K562 (cell line): ENCODE results near the gene CRY2. TPM values are rescaled to one million over a fixed set of nuclear protein-coding genes. Genes with fewer than 3 reads are reported as not detected.

Experiments used
- ATAC-seq: fragments of 200-7000 bp; cut with Tn5 transposase; 3 replicates; pipeline ENCODE4 v1.9.1; 2020; ENCODE audit warnings: moderate library complexity
- BruUV-seq: library from RNA; stranded (reverse); fragments of 400-500 nt; replicated peaks from 2 replicates; lab custom pipeline; 2021; lab: Mats Ljungman, UMichigan
- CTCF ChIA-PET: fragments of 300-600 bp; formaldehyde crosslinking; extraction: SDS; loops from one replicate; lab custom pipeline; 2021; ENCODE audit warnings: low intra/inter-chr PET ratio; lab: Yijun Ruan, JAX
- POLR2A ChIA-PET: fragments of 300-600, 350-650 bp; sonication (Branson Sonifier 250); formaldehyde crosslinking; extraction: SDS; loops from one replicate; lab custom pipeline; 2021; ENCODE audit warnings: antibody characterized with exemption, inconsistent platforms; lab: Yijun Ruan, JAX
- DNase-seq, 4 experiments: peaks; one replicate each; pipeline versions ENCODE4 v3.0.0 to v3.0.0-alpha.2; 2011 to 2018; ENCODE audit warnings: low spot score in 3 of 4, mixed read lengths in 3 of 4; ENCODE audit errors: extremely low read depth in 1 of 4
- FAIRE-seq: peaks from 2 replicates; lab custom pipeline; 2011; peaks lifted over from hg19 to GRCh38; lab: Jason Lieb, UNC
- H2AFZ ChIP-seq: 2 replicates; pipeline ENCODE4 v1.6.0; 2011; ENCODE audit warnings: low read depth, low read length, control low read depth, inconsistent platforms
- H3K27ac ChIP-seq: fragments of 200-600 bp; 3 replicates; pipeline ENCODE4 v1.8.0; 2011; ENCODE audit warnings: low read depth, mild to moderate bottlenecking, control low read depth, inconsistent platforms, low read length, moderate library complexity, mixed read lengths; ENCODE audit errors: extremely low read depth
- H3K27me3 ChIP-seq, 2 experiments: fragments of 300-600 bp in 1 of 2; 2 replicates in 1 of 2; 3 replicates in 1 of 2; pipeline versions ENCODE4 v1.6.0 to v1.8.0; 2011; ENCODE audit warnings: inconsistent platforms in 2 of 2, low read length in 2 of 2, mild to moderate bottlenecking in 1 of 2, mixed read lengths in 1 of 2, moderate library complexity in 1 of 2; ENCODE audit not compliant: control insufficient read depth in 2 of 2, insufficient read depth in 2 of 2
- H3K36me3 ChIP-seq: fragments of 300-600 bp; 3 replicates; pipeline ENCODE4 v1.8.0; 2011; ENCODE audit warnings: mild to moderate bottlenecking, low read length, inconsistent platforms; ENCODE audit not compliant: control insufficient read depth, insufficient read depth
- H3K4me1 ChIP-seq, 2 experiments: fragments of 200-600 bp in 1 of 2; replicated peaks in 1 of 2; 2 replicates in 1 of 2; 3 replicates in 1 of 2; pipeline versions ENCODE4 v1.5.1 to v1.8.0; 2011; ENCODE audit warnings: inconsistent platforms in 2 of 2, low read length in 2 of 2, mild to moderate bottlenecking in 1 of 2, mixed read lengths in 1 of 2, moderate library complexity in 1 of 2; ENCODE audit not compliant: control insufficient read depth in 2 of 2, insufficient read depth in 2 of 2
- H3K4me2 ChIP-seq: 2 replicates; pipeline ENCODE4 v1.6.1; 2011; ENCODE audit warnings: low read length, control low read depth, inconsistent platforms, mixed read lengths; ENCODE audit not compliant: insufficient read depth
- H3K4me3 ChIP-seq: fragments of 200-600 bp; sonication (generic), shearing (Covaris generic); 2 replicates; pipeline ENCODE4 v1.5.1; 2016; ENCODE audit warnings: control low read depth, inconsistent platforms
- H3K79me2 ChIP-seq: fragments of 200-600 bp; 3 replicates; pipeline ENCODE4 v1.8.0; 2011; ENCODE audit warnings: low read length, inconsistent platforms; ENCODE audit not compliant: control insufficient read depth, insufficient read depth
- H3K9ac ChIP-seq, 2 experiments: 2 replicates each; pipeline versions ENCODE4 v1.6.0 to v1.6.1; 2011; ENCODE audit warnings: low read depth in 2 of 2, low read length in 2 of 2, control low read depth in 1 of 2, inconsistent platforms in 1 of 2, mild to moderate bottlenecking in 1 of 2, mixed read lengths in 1 of 2; ENCODE audit not compliant: insufficient read depth in 1 of 2
- H3K9me1 ChIP-seq: one replicate; pipeline ENCODE4 v1.6.0; 2011; ENCODE audit warnings: inconsistent platforms, mild to moderate bottlenecking, low read length, moderate library complexity; ENCODE audit not compliant: control insufficient read depth, insufficient read depth
- H3K9me3 ChIP-seq: replicated peaks from 2 replicates; pipeline ENCODE4 v1.5.1; 2011; ENCODE audit warnings: low read depth, low read length, inconsistent platforms; ENCODE audit not compliant: control insufficient read depth, insufficient read depth
- H4K20me1 ChIP-seq: replicated peaks from 2 replicates; pipeline ENCODE4 v1.6.1; 2011; ENCODE audit warnings: low read length, inconsistent platforms, mixed read lengths; ENCODE audit not compliant: control insufficient read depth, insufficient read depth
- BACH1 ChIP-seq: fragments of 200-800 bp; sonication (Bioruptor generic); IDR thresholded peaks from 2 replicates; pipeline ENCODE4 v1.6.1; 2016; ENCODE audit warnings: missing genetic modification characterization, missing compliant biosample characterization
- JUNB ChIP-seq: fragments of 450-650 bp; formaldehyde crosslinking; conservative IDR thresholded peaks from 2 replicates; pipeline ENCODE4 v1.4.0; 2020; ENCODE audit warnings: mild to moderate bottlenecking
- KDM5B ChIP-seq: fragments of 200-600 bp; sonication (generic); IDR thresholded peaks from 2 replicates; pipeline ENCODE4 v1.6.1; 2012; ENCODE audit warnings: low read depth, mild to moderate bottlenecking, moderate library complexity, low read length, control low read depth, inconsistent platforms; ENCODE audit not compliant: insufficient replicate concordance
- NFRKB ChIP-seq: fragments of 450-650 bp; IDR thresholded peaks from 2 replicates; pipeline ENCODE4 v1.6.1; 2016; ENCODE audit warnings: low read depth
- POLR2B ChIP-seq: fragments of 450-650 bp; IDR thresholded peaks from 2 replicates; pipeline ENCODE4 v1.6.1; 2018; ENCODE audit warnings: low read depth; ENCODE audit not compliant: partially characterized antibody
- POLR3G ChIP-seq: IDR thresholded peaks from 2 replicates; pipeline ENCODE4 v1.6.1; 2011; ENCODE audit not compliant: insufficient read length, insufficient replicate concordance; ENCODE audit errors: extremely low read depth
- POU5F1 ChIP-seq: fragments of 150-350 bp; IDR thresholded peaks from 2 replicates; pipeline ENCODE4 v1.6.1; 2014; ENCODE audit warnings: borderline replicate concordance, low read length, low read depth, mild to moderate bottlenecking; ENCODE audit not compliant: partially characterized antibody
- PYGO2 ChIP-seq: fragments of 450-650 bp; IDR thresholded peaks from 2 replicates; pipeline ENCODE4 v1.6.1; 2016; ENCODE audit warnings: mild to moderate bottlenecking, missing genetic modification characterization, moderate library complexity, missing compliant biosample characterization
- SMAD1 ChIP-seq: fragments of 150-350 bp; IDR thresholded peaks from 2 replicates; pipeline ENCODE4 v1.6.1; 2014; ENCODE audit warnings: low read length, low read depth; ENCODE audit not compliant: partially characterized antibody
- STAT5B ChIP-seq: fragments of 250-450 bp; sonication (Bioruptor Pico); IDR thresholded peaks from 2 replicates; pipeline ENCODE4 v1.8.0; 2021; ENCODE audit warnings: mild to moderate bottlenecking, inconsistent platforms
- ZNF384 ChIP-seq: IDR thresholded peaks from 2 replicates; pipeline ENCODE4 v1.6.1; 2012; ENCODE audit warnings: low read depth, low read length, improper control_type of control experiment
- WGBS: fragments of 100-300 bp; shearing (Covaris generic); methylation state at CpG from one replicate; pipeline ENCODE4 v1.1.6; 2016; ENCODE audit warnings: low coverage, mixed read lengths; ENCODE audit not compliant: insufficient coverage; ENCODE audit errors: missing lambda C conversion rate; 5-methylcytosine and 5-hydroxymethylcytosine counted together
- in situ Hi-C: fragments of 300-500 bp; cut with MboI; formaldehyde crosslinking; loops from 4 replicates; pipeline ENCODE4 v1.15.0; 2018; ENCODE audit warnings: inconsistent platforms, mixed read lengths
- intact Hi-C: fragments of 100-400 bp; cut with micrococcal nuclease; formaldehyde crosslinking; loops from 2 replicates; pipeline ENCODE4 v1.14.2; 2022
- polyA plus RNA-seq, 8 experiments: library from polyadenylated mRNA; depleted of rRNA in 4 of 8; stranded (reverse) in 5 of 8; unstranded in 3 of 8; fragments of >200 nt; fragmentation: Nextera tagmentation in 2 of 8; fragmentation: Illumina TruSeq in 1 of 8; extraction: Ambion mirVana in 2 of 8; extraction: Trizol in 1 of 8; gene quantifications; 2 replicates each; pipeline versions ENCODE4 v1.2.1 to v1.2.3, GENCODE V29; 2011 to 2014; ENCODE audit warnings: inconsistent platforms in 1 of 8, missing spikeins in 1 of 8
- total RNA-seq, 7 experiments: library from RNA; depleted of rRNA in 6 of 7; stranded (reverse); fragments of >200 nt in 6 of 7; fragmentation: Illumina TruSeq in 2 of 7; extraction: Trizol in 2 of 7; gene quantifications; 2 replicates each; pipeline versions ENCODE4 v1.2.1 to v1.2.3, GENCODE V29; 2011 to 2021; ENCODE audit warnings: low replicate concordance in 1 of 7
- TF ChIP-seq, protein P1 (sequence below): sonication (generic); formaldehyde crosslinking; IDR thresholded peaks from 2 replicates; pipeline ENCODE4 v1.8.1; 2023; ENCODE audit warnings: mild to moderate bottlenecking, missing genetic modification reagents
- TF ChIP-seq, protein P2 (sequence below): sonication (generic); formaldehyde crosslinking; IDR thresholded peaks from 2 replicates; pipeline ENCODE4 v1.8.0; 2022; ENCODE audit warnings: mild to moderate bottlenecking, low read depth, missing genetic modification reagents

Gene CRY2
- total and polyA plus RNA-seq, 9 of the 15 experiments (the other 6 are each of a cell fraction or from before 2014, with no cell fraction given), result 2.3 to 23.9 (median 14.8) TPM

DNA sequence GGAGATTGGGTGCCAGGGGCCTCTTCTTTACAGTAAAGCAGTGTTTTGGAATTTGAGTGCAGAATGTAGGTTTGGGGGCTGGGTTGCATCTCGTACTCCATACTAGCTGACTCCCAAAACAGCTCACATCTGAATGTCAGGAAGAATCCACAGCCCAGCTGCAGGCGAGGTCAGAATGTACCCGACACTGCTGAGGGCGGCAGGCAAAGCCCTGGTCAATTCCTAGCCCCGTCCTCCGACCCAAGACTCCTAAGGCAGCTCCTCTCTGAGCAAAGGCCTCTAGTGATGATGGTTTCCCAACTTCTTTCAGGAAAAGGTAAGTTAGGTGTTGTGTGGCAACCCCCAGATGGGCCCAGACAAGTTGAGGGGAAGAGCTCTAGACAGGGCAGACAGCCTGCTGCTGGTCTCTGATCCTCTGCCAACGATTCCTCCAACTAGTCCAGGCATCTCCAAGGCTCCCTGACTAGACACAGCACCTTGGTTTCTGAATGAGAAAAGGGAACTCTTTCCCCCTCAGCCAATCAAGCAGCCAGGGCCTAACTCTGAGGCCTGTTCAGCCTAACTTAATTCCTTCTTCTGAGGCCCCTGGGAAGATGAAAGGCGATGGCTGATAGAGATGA is 83.8 kb downstream of the CRY2 start:
- TF ChIP-seq NFRKB (no peak), BACH1 (tag) (no peak), JUNB (no peak), STAT5B (no peak), POLR3G (no peak), KDM5B (no peak), PYGO2 (tag) (no peak), ZNF384 (no peak), SMAD1 (no peak), POU5F1 (no peak), POLR2B (no peak)
- TF ChIP-seq, protein P1, sequence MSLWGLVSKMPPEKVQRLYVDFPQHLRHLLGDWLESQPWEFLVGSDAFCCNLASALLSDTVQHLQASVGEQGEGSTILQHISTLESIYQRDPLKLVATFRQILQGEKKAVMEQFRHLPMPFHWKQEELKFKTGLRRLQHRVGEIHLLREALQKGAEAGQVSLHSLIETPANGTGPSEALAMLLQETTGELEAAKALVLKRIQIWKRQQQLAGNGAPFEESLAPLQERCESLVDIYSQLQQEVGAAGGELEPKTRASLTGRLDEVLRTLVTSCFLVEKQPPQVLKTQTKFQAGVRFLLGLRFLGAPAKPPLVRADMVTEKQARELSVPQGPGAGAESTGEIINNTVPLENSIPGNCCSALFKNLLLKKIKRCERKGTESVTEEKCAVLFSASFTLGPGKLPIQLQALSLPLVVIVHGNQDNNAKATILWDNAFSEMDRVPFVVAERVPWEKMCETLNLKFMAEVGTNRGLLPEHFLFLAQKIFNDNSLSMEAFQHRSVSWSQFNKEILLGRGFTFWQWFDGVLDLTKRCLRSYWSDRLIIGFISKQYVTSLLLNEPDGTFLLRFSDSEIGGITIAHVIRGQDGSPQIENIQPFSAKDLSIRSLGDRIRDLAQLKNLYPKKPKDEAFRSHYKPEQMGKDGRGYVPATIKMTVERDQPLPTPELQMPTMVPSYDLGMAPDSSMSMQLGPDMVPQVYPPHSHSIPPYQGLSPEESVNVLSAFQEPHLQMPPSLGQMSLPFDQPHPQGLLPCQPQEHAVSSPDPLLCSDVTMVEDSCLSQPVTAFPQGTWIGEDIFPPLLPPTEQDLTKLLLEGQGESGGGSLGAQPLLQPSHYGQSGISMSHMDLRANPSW (CRISPR knock-in tag), result no peak
- TF ChIP-seq, protein P2, sequence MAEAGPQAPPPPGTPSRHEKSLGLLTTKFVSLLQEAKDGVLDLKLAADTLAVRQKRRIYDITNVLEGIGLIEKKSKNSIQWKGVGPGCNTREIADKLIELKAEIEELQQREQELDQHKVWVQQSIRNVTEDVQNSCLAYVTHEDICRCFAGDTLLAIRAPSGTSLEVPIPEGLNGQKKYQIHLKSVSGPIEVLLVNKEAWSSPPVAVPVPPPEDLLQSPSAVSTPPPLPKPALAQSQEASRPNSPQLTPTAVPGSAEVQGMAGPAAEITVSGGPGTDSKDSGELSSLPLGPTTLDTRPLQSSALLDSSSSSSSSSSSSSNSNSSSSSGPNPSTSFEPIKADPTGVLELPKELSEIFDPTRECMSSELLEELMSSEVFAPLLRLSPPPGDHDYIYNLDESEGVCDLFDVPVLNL (CRISPR knock-in tag), result no peak
- DNase-seq (no peak), FAIRE-seq (no peak), ATAC-seq (no peak)
- ChIA-PET CTCF (no interaction called here), POLR2A (interaction anchor here (0.6 to 1.5 kb wide), 10 partner anchors 8 to 1446 kb away, joined by 3 to 5 read pairs (median 3); no protein-coding TSS in a partner anchor)
- Histone ChIP-seq H3K9ac (no peak overlapping the region; a peak in 1 of 4 replicates), H3K4me1 (peaks cover 5 to 40% of the 10 kb centered on the region in 2 experiments; a peak in 3 of 5 replicates), H3K4me3 (no peak overlapping the region), H3K27me3 (no peaks in the 10 kb centered on the region), H4K20me1 (no peaks in the 10 kb centered on the region; the same call in 1 of the 2 replicates), H3K36me3 (peaks cover 44% of the 10 kb centered on the region; the same call in 2 of the 3 replicates), H2AFZ (no peak overlapping the region), H3K27ac (no peak overlapping the region), H3K4me2 (no peak overlapping the region), H3K9me3 (no peaks in the 10 kb centered on the region), H3K9me1 (no peaks in the 10 kb centered on the region), H3K79me2 (no peaks in the 10 kb centered on the region)
- WGBS, result 69% methylated on average over 8 of the region's 8 CpGs
- intact Hi-C loops (no loop called here), in situ Hi-C loops (no loop called here)
- BruUV-seq, result no TSS peak
